SKM-1 (cell line): ENCODE data around the gene FHIP1B.
A peak's percentile ranks its signal among the peaks of the same experiment; 100 is the strongest.
"Not testable (repeated sequence)": the region's sequence is repeated elsewhere in the genome, so short reads cannot be mapped to it uniquely, and the experiment has no call there.

ENCODE experiments used
- DNase-seq: peaks from one replicate; lab custom pipeline; 2025; ENCODE audit not compliant: unreplicated experiment; lab: John Stamatoyannopoulos, UW

FHIP1B gene

GRCh38 chr11:6234387-6235107 is at the start of gene FHIP1B:
TSS of gene FHIP1B (minus strand) at chr11:6234636. CDS start at chr11:6224516, 10,120 bp downstream.
- DNase-seq = peak; percentile 99

DNA sequence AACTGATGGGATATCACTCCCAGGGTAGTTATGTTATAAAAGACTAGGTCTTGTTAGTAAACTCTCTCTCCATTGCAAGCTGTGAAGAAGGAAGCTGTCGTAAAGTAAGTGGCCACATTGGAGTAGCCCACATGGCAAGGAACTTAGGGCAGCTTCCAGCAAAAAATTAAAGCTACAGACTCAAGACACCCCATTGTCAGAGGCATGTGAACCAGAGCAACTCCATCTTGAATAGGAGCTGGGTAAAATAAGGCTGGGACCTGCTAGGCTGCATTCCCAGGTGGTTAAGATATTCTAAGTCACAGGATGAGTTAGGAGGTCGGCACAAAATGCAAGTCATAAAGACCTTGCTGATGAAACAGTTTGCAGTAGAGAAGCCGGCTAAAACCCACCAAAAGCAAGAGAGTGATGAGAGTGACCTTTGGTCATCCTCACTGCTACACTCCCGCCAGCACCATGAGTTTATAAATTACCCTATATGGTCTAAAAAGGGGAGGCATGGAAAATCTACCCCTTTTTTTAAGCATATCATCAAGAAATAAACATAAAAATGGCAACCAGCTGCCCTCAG is 49.1 kb upstream of the FHIP1B start:
- no peak for DNase-seq

DNA sequence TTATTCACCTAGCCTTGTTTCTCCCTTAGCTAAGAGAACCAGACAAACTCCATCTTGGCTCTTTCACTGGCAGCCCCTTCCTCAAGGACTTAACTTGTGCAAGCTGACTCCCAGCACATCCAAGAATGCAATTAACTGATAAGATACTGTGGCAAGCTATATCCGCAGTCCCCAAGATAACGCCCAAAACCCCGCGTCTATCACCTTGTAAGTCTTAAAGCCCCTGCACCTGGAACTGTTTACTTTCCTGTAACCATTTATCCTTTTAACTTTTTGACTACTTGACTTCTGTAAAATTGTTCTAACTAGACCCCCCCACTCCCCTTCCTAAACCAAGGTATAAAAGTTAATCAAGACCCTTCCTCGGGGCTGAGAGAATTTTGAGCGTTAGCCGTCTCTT is 46.4 kb upstream of the FHIP1B start:
- DNase-seq = not testable (repeated sequence)

GRCh38 chr11:6273188-6273587 is 38.8 kb upstream of the FHIP1B start:
- no peak for DNase-seq

DNA sequence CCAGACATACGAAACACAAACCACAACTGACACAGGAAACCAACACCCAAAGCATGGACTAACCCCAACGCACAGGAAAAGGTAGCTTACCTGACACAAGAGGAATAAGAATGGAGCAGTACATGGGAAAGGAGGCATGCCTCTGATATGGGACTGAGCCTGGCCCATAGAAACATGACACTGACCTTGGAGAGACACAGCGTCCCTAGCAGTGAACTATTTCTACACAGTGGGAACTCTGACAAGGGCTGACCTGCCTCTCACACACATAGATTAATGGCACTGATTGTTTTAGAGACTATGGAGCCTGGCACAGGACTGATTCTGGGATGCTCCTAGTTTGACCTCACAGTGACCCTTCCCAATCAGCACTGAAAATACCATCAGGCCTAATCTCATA is 37.2 kb upstream of the FHIP1B start:
- DNase-seq = no peak

GRCh38 chr11:6270584-6271246 is 36.3 kb upstream of the FHIP1B start:
- DNase-seq = no peak

DNA sequence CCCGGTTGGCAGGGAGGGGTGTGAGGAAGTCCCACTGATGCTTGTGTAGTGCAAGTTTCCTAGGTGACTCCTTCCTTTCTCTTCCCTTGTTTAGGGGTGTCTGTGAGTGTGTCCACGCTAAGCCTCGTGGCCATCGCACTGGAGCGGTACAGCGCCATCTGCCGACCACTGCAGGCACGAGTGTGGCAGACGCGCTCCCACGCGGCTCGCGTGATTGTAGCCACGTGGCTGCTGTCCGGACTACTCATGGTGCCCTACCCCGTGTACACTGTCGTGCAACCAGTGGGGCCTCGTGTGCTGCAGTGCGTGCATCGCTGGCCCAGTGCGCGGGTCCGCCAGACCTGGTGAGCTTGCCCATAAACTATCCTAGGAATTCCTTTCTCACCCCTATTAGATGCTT is 35.6 kb upstream of the FHIP1B start:
- DNase-seq = no peak

DNA sequence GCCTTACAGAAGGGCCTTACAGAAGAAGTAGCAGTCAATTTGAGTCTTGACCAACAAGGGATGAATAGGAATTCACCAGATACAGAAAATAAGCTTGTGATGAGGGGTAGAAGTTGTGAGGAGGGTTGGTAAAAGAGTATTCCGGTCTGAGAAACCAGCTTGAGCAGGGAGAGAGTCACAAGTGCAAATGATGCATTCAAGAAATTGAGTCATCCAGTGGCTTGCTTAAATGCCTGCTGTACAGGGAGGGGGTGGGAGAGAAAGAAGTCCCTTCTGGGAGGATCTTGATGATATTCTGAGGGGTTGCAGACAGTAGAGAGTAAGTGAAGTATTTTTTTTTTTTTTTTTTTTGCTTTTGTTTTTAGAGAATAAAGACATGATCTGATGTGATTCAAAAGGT is 34.4 kb upstream of the FHIP1B start:
- no peak for DNase-seq

GRCh38 chr11:6263662-6264061 is 29.2 kb upstream of the FHIP1B start:
- DNase-seq = no peak

DNA sequence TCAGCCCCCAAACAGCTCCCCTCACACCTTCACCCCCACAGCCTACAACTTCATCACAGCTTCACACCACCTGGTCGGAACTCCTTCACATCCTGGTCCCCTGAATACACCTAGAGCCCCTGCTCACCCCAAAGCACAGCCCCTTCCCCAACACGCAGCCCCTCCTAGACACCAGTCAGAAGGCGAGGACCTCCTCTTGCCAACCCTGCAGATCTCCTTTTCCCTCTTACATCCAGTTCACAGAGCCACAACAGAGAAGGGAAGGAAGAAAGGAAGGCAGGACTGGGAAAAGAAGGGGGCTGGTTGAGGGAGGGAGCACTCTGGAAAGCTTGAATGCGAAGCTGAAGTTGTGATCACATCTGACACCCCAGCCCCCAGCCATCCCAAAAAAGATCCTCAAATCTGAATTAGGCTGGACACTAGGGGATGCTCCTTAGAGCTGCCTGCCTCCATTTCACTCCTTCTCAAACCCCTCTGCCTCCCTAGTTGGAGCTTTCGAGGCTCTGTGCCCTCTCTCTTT is 25.8 kb upstream of the FHIP1B start:
- DNase-seq = no peak

DNA sequence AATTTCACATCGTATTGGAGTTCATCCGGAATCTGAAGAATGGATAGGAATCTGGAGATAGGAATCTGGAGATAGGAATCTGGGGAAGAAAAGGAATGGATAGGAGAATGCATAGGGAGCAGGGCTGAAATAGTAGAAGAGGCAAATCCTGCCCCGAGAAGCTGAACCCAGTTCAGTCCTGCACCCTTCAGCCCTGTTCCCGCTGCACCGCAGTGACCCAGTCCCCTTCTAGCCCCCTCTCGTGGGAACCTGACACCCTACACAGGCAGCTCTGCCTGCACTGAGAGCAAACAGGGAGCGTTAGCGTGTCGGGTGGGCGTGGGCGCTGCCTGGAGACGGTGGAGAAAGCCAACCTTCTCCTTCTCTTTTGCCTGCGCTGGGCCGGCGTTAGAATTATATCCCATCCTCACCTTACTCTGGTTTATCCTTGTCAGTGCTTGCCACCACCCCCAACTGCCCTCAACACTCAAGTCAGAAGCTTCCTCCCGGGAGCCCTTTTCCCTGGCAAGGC is 24.2 kb upstream of the FHIP1B start:
- no peak for DNase-seq

DNA sequence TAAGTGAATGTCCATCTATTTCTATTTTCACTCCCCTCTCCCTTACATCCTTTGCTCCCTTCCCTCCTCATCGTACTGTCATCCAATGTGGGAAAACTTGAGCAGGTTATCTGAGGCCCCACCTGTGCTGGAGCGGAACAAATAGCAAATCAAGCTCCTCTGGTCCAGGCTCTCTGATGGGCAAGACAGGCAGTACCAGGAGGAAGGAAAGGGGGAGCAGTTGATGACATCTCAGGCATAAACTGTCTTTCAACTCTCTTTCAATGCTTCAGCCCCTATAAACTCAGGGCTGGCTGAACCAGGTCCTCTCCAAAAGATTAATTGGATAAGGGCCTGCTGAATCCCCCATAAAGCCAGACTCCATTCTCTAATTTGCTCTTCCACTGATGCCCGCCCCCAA is 23.7 kb upstream of the FHIP1B start:
- no peak for DNase-seq

DNA sequence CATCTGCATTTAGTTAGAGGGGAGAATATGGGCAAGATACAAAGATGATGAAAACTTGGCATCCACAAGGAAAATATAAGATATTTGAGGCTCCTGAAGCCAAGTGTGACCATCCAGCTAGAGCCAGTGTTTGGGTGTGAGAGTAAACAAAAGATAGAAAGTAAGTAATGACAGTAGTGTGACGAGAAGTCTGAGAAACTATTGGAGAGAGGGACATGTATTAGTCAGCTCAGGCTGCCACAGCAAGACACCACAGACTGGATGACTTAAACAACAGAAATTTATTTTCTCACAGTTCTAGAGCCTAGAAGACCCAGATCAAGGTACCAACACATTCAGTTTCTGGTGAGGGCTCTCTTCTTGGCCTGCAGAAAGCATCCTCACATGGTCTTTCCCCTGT is 18.8 kb upstream of the FHIP1B start:
- DNase-seq = no peak

DNA sequence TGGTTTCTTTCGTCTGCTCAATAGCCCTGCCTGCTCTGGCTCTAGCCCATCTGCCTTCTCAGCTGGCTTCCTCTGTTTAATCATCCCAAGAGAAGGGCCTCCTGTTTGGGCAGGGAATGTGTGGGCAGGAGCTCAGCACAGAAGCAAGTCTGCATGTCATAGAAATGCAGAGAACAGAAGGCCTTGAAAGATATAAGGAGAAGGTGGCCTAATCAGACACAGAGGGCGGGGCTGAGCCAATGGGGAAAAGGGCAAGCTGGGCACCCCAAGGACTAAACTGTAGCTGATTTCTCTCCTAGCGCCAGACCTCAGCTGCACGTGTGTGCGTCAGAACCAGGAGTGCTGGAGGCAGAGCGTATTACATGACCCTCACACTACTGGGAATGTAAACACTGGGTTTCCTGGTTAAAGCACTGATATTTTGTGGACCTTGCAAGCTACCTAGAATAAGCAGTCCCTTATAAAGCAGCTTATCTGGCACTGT is 17.6 kb upstream of the FHIP1B start:
- DNase-seq = no peak

GRCh38 chr11:6251120-6251733 is 16.8 kb upstream of the FHIP1B start:
- DNase-seq = peak; percentile 12

GRCh38 chr11:6249770-6250555 is 15.5 kb upstream of the FHIP1B start:
- DNase-seq = no peak

- DNase-seq = not testable (repeated sequence)
Measured at GRCh38 chr11:6248897-6249296, 14.5 kb upstream of the FHIP1B start.

GRCh38 chr11:6248248-6248647 is 13.8 kb upstream of the FHIP1B start:
- no peak for DNase-seq

GRCh38 chr11:6245536-6245935 is 11.1 kb upstream of the FHIP1B start:
- no peak for DNase-seq

- no peak for DNase-seq
Measured at GRCh38 chr11:6241316-6241715, 6.9 kb upstream of the FHIP1B start.

GRCh38 chr11:6240781-6241180 is 6.3 kb upstream of the FHIP1B start:
- peak; percentile 48 for DNase-seq
